ENCODE measurements around the gene SERTAD4.
"Not testable (repeated sequence)": the region's sequence is repeated elsewhere in the genome, so short reads cannot be mapped to it uniquely, and the experiment has no call there.

SERTAD4 gene

GRCh38 chr1:210232511-210233215 lies at the start of gene SERTAD4:
SERTAD4 (plus strand) TSS chr1:210232796; CDS start chr1:210237961, 5,165 bp downstream.
- DNase-seq (ENCODE audit: low spot score) = no peak

- DNase-seq (ENCODE audit: low spot score) = no peak
Measured at GRCh38 chr1:210185063-210185462, 47.5 kb upstream of the SERTAD4 start.

- DNase-seq (ENCODE audit: low spot score) = peak; percentile 27
Measured at GRCh38 chr1:210187849-210188606, 44.6 kb upstream of the SERTAD4 start.

- no peak for DNase-seq (ENCODE audit: low spot score)
Measured at GRCh38 chr1:210189426-210189825, 43.2 kb upstream of the SERTAD4 start.

GRCh38 chr1:210195635-210196160 lies 36.9 kb upstream of the SERTAD4 start:
- DNase-seq (ENCODE audit: low spot score) = no peak

- DNase-seq (ENCODE audit: low spot score) = not testable (repeated sequence)
Measured at GRCh38 chr1:210196266-210196665, 36.3 kb upstream of the SERTAD4 start.

GRCh38 chr1:210198840-210199239 lies 33.8 kb upstream of the SERTAD4 start:
- no peak for DNase-seq (ENCODE audit: low spot score)

GRCh38 chr1:210200124-210200736 lies 32.4 kb upstream of the SERTAD4 start:
- no peak for DNase-seq (ENCODE audit: low spot score)

- DNase-seq (ENCODE audit: low spot score) = no peak
Measured at GRCh38 chr1:210201681-210202080, 30.9 kb upstream of the SERTAD4 start.

- DNase-seq (ENCODE audit: low spot score) = no peak
Measured at GRCh38 chr1:210207597-210208450, 24.8 kb upstream of the SERTAD4 start.

- no peak for DNase-seq (ENCODE audit: low spot score)
Measured at GRCh38 chr1:210213335-210213734, 19.3 kb upstream of the SERTAD4 start.

GRCh38 chr1:210214573-210215409 lies 17.8 kb upstream of the SERTAD4 start:
- peak; percentile 4 for DNase-seq (ENCODE audit: low spot score)

GRCh38 chr1:210217482-210217881 lies 15.1 kb upstream of the SERTAD4 start:
- no peak for DNase-seq (ENCODE audit: low spot score)

GRCh38 chr1:210218047-210218446 lies 14.5 kb upstream of the SERTAD4 start:
- no peak for DNase-seq (ENCODE audit: low spot score)

- DNase-seq (ENCODE audit: low spot score) = no peak
Measured at GRCh38 chr1:210222340-210223006, 10.1 kb upstream of the SERTAD4 start.

- DNase-seq (ENCODE audit: low spot score) = no peak
Measured at GRCh38 chr1:210223226-210223904, 9.2 kb upstream of the SERTAD4 start.

- no peak for DNase-seq (ENCODE audit: low spot score)
Measured at GRCh38 chr1:210228158-210228557, 4.4 kb upstream of the SERTAD4 start.

GRCh38 chr1:210230149-210230695 lies 2.4 kb upstream of the SERTAD4 start:
- DNase-seq (ENCODE audit: low spot score) = no peak

GRCh38 chr1:210231846-210232510 lies 618 bp upstream of the SERTAD4 start:
- DNase-seq (ENCODE audit: low spot score) = no peak

All from RKO (cell line).